Measurements from ENCODE around the gene CCNF. TPM values are rescaled to one million over a fixed set of nuclear protein-coding genes. Genes with fewer than 3 reads are reported as not detected.

CCNF gene
- total RNA-seq, 2 experiments from 2014 or later = 43.5 TPM

DNA sequence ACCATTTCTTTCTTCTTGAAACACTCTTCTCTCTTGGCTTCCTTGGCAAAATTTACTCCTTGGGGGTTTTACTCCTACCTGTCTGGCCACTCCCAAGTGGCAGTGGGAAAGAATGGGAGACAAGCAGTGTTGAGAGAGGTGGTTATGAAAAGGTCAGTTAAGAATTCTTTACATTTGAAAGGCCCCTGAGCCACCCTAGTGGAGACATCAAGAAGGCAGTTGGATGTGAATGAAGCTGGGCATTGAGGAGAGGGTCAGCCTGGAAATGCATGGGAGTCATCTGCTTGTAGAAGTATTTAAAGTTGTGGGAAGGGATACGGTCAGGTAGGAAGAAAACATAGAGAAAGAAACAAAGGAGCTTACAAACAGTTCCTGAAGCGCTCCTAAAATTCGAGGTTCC, 42.3 kb upstream of the CCNF start:
- no peaks in the 10 kb centered on the region for H3K36me3 Mint-ChIP-seq (ENCODE audit: low read depth)
- CTCF ChIA-PET = interaction anchor here (0.7 kb wide), 1 partner anchor 14 kb away, joined by 3 read pairs; no protein-coding TSS in a partner anchor
- TF ChIP-seq, protein P1, sequence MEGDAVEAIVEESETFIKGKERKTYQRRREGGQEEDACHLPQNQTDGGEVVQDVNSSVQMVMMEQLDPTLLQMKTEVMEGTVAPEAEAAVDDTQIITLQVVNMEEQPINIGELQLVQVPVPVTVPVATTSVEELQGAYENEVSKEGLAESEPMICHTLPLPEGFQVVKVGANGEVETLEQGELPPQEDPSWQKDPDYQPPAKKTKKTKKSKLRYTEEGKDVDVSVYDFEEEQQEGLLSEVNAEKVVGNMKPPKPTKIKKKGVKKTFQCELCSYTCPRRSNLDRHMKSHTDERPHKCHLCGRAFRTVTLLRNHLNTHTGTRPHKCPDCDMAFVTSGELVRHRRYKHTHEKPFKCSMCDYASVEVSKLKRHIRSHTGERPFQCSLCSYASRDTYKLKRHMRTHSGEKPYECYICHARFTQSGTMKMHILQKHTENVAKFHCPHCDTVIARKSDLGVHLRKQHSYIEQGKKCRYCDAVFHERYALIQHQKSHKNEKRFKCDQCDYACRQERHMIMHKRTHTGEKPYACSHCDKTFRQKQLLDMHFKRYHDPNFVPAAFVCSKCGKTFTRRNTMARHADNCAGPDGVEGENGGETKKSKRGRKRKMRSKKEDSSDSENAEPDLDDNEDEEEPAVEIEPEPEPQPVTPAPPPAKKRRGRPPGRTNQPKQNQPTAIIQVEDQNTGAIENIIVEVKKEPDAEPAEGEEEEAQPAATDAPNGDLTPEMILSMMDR (IDR thresholded peaks at IDR 0.05) = no peak
- ATAC-seq (no peak), DNase-seq (no peak)
- POLR2A ChIA-PET = no interaction called here
- no peaks in the 10 kb centered on the region for H3K4me1 Mint-ChIP-seq (ENCODE audit: low read depth)
- peaks cover 8% of the 10 kb centered on the region for H3K9me3 Mint-ChIP-seq
- H3K4me3 Mint-ChIP-seq = no peak overlapping the region
- intact Hi-C loops (cut with micrococcal nuclease) = no loop called here
- H3K27ac Mint-ChIP-seq = no peak overlapping the region
- peaks cover 3% of the 10 kb centered on the region for H3K27me3 Mint-ChIP-seq

- Mint-ChIP-seq H3K4me3 (no peak overlapping the region), H3K36me3 (ENCODE audit: low read depth) (no peaks in the 10 kb centered on the region), H3K27me3 (peaks cover 3% of the 10 kb centered on the region), H3K4me1 (ENCODE audit: low read depth) (no peaks in the 10 kb centered on the region), H3K27ac (no peak overlapping the region), H3K9me3 (peaks cover 8% of the 10 kb centered on the region)
- ATAC-seq (no peak), DNase-seq (no peak)
- POLR2A ChIA-PET = interaction anchor here (1.0 kb wide), 1 partner anchor 100 kb away, joined by 3 read pairs; no protein-coding TSS in a partner anchor
- TF ChIP-seq, protein P1 (IDR thresholded peaks at IDR 0.05) = no peak
- CTCF ChIA-PET = no interaction called here
- intact Hi-C loops (cut with micrococcal nuclease) = no loop called here
Observed at GRCh38 chr16:2388139-2388874, 40.9 kb upstream of the CCNF start.

DNA sequence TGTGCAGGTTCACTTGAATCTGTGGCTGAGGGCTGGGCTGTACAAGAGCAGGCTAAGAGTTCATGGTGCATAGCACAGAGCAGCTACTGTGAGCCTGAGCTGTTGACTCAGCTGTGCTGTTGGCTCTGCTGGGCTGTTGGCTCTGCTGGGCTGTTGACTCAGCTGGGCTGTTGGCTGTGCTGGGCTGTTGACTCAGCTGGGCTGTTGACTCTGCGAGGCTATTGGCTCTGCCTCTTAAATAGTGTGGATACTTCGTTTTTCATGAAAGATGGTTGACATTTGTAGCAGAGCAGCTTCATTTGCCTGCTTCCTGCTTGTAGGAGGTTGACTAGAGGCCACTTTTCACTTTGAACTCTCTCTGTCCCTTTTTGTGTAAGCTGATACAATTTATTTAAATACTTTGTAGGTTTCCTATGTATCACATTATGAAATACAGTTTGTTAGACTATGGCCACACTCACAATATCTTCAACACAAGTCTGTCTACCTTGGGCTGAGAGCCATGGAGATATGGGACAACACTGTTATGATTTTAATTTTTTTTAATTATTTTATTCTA, 40.3 kb upstream of the CCNF start:
- peaks cover 8% of the 10 kb centered on the region for H3K9me3 Mint-ChIP-seq
- TF ChIP-seq, protein P1 (IDR thresholded peaks at IDR 0.05) = no peak
- ChIA-PET CTCF (interaction anchor here (0.6 kb wide), 1 partner anchor 342 kb away, joined by 3 read pairs; no protein-coding TSS in a partner anchor), POLR2A (interaction anchor here (0.6 to 1.0 kb wide), 3 partner anchors 59 to 99 kb away, joined by 3 read pairs; no protein-coding TSS in a partner anchor)
- DNase-seq = peak; percentile 8
- peaks cover 3% of the 10 kb centered on the region for H3K27me3 Mint-ChIP-seq
- H3K36me3 Mint-ChIP-seq (ENCODE audit: low read depth) = no peaks in the 10 kb centered on the region
- no peak overlapping the region for H3K4me3 Mint-ChIP-seq
- H3K4me1 Mint-ChIP-seq (ENCODE audit: low read depth) = no peaks in the 10 kb centered on the region
- no peak overlapping the region for H3K27ac Mint-ChIP-seq
- ATAC-seq = no peak
- intact Hi-C loops (cut with micrococcal nuclease) = no loop called here

GRCh38 chr16:2392025-2392424, 37.2 kb upstream of the CCNF start:
- intact Hi-C loops (cut with micrococcal nuclease) = no loop called here
- TF ChIP-seq, protein P1 (IDR thresholded peaks at IDR 0.05) = no peak
- Mint-ChIP-seq H3K4me3 (no peak overlapping the region), H3K27me3 (peaks cover under 1% of the 10 kb centered on the region), H3K27ac (no peak overlapping the region), H3K9me3 (peaks cover 8% of the 10 kb centered on the region), H3K4me1 (ENCODE audit: low read depth) (no peaks in the 10 kb centered on the region), H3K36me3 (ENCODE audit: low read depth) (no peaks in the 10 kb centered on the region)
- POLR2A ChIA-PET = no interaction called here
- no peak for DNase-seq
- ATAC-seq = no peak
- CTCF ChIA-PET = interaction anchor here (0.9 kb wide), 1 partner anchor 109 kb away, joined by 3 read pairs; no protein-coding TSS in a partner anchor

GRCh38 chr16:2398520-2398919, 30.7 kb upstream of the CCNF start:
- CTCF ChIA-PET = interaction anchor here (0.9 kb wide), 1 partner anchor 16 kb away, joined by 3 read pairs; no protein-coding TSS in a partner anchor
- intact Hi-C loops (cut with micrococcal nuclease) = no loop called here
- no peaks in the 10 kb centered on the region for H3K4me1 Mint-ChIP-seq (ENCODE audit: low read depth)
- TF ChIP-seq, protein P1 (IDR thresholded peaks at IDR 0.05) = no peak
- H3K27ac Mint-ChIP-seq = no peak overlapping the region
- POLR2A ChIA-PET = no interaction called here
- no peaks in the 10 kb centered on the region for H3K36me3 Mint-ChIP-seq (ENCODE audit: low read depth)
- no peak overlapping the region for H3K4me3 Mint-ChIP-seq
- no peaks in the 10 kb centered on the region for H3K9me3 Mint-ChIP-seq
- no peak for DNase-seq
- H3K27me3 Mint-ChIP-seq = no peaks in the 10 kb centered on the region
- no peak for ATAC-seq

Data from activated CD8-positive, alpha-beta T cell treated with anti-CD3 and anti-CD28 coated beads for 36 hours (primary cell).